Thoracic aorta (tissue), 2 donors: Measurements from ENCODE around the gene TPM3. TPM values are rescaled to one million over a fixed set of nuclear protein-coding genes. Genes with fewer than 3 reads are reported as not detected.

ENCODE experiments used
- ATAC-seq: fragments of 150-250 bp; one replicate; pipeline ENCODE4 v1.8.0; 2017; ENCODE audit warnings: low read depth; ENCODE audit not compliant: insufficient number of reproducible peaks, low FRiP score
- DNase-seq: peaks from one replicate; pipeline ENCODE4 v3.0.0-alpha.2; 2020; ENCODE audit warnings: low spot score
- H3K27ac ChIP-seq, 2 donors: fragments of 200-600 bp; sonication (generic); 1 replicate in 1 of 2; 2 replicates in 1 of 2; pipeline ENCODE4 v1.5.1; 2016; ENCODE audit warnings: mild to moderate bottlenecking in 2 of 2, moderate library complexity in 2 of 2
- H3K27me3 ChIP-seq: fragments of 200-600 bp; sonication (generic); replicated peaks from 2 replicates; pipeline ENCODE4 v1.6.0; 2016; ENCODE audit warnings: mild to moderate bottlenecking; ENCODE audit not compliant: insufficient read depth
- H3K36me3 ChIP-seq: fragments of 200-600 bp; sonication (generic); one replicate; pipeline ENCODE4 v1.5.1; 2016
- H3K4me1 ChIP-seq, 2 donors: fragments of 200-600 bp; sonication (generic); 1 replicate in 1 of 2; 2 replicates in 1 of 2; pipeline versions ENCODE4 v1.5.1 to v1.6.0; 2016; ENCODE audit warnings: low read depth in 2 of 2, mild to moderate bottlenecking in 1 of 2; ENCODE audit not compliant: control insufficient read depth in 1 of 2
- H3K4me3 ChIP-seq: fragments of 200-600 bp; sonication (generic); 2 replicates; pipeline ENCODE4 v1.5.1; 2016; ENCODE audit warnings: mild to moderate bottlenecking
- H3K9me3 ChIP-seq: fragments of 200-600 bp; sonication (generic); 2 replicates; pipeline ENCODE4 v1.5.1; 2016
- CTCF ChIP-seq: fragments of 200-600 bp; sonication (generic); IDR thresholded peaks from one replicate; pipeline ENCODE4 v1.5.1; 2019; ENCODE audit warnings: antibody characterized with exemption
- total RNA-seq, 2 donors: library from RNA; depleted of rRNA; stranded (reverse); fragments of >200 nt; gene quantifications; one replicate each; pipeline versions ENCODE4 v1.1.0 to v1.2.3, GENCODE V29; 2016

The TPM3 gene
- total RNA-seq, 2 donors from 2014 or later = 146 to 331 TPM

- peaks cover 24 to 57% of the 10 kb centered on the region in 2 donors for H3K4me1 ChIP-seq
- ATAC-seq (no peak), DNase-seq (no peak)
- peaks cover 20% of the 10 kb centered on the region for H3K36me3 ChIP-seq
- no peaks in the 10 kb centered on the region for H3K9me3 ChIP-seq
- H3K4me3 ChIP-seq = peak overlapping the region; percentile 97
- H3K27me3 ChIP-seq = no peaks in the 10 kb centered on the region
- TF ChIP-seq CTCF = no peak
- H3K27ac ChIP-seq = peak overlapping the region; percentile 89 to 97
Observed at GRCh38 chr1:154222518-154222917, 30.6 kb upstream of the TPM3 start.

- Histone ChIP-seq H3K36me3 (peaks cover 14% of the 10 kb centered on the region), H3K4me3 (peak overlapping the region; percentile 97), H3K27me3 (no peaks in the 10 kb centered on the region), H3K4me1 (peaks cover 24 to 62% of the 10 kb centered on the region in 2 donors), H3K9me3 (no peaks in the 10 kb centered on the region), H3K27ac (peak overlapping the region; percentile 89 to 97)
- TF ChIP-seq CTCF = no peak
- DNase-seq = peak; percentile 4
- peak; percentile 23 for ATAC-seq
Observed at GRCh38 chr1:154221278-154222001, 29.5 kb upstream of the TPM3 start.

GRCh38 chr1:154220970-154221277 lies 29.0 kb upstream of the TPM3 start:
- no peaks in the 10 kb centered on the region for H3K9me3 ChIP-seq
- H3K4me1 ChIP-seq = peaks cover 24 to 62% of the 10 kb centered on the region in 2 donors
- no peak for TF ChIP-seq CTCF
- H3K4me3 ChIP-seq = peak overlapping the region; percentile 97
- DNase-seq = no peak
- no peak for ATAC-seq
- peaks cover 14% of the 10 kb centered on the region for H3K36me3 ChIP-seq
- peak overlapping the region; percentile 89 to 97 for H3K27ac ChIP-seq
- no peaks in the 10 kb centered on the region for H3K27me3 ChIP-seq

- Histone ChIP-seq H3K4me3 (peak within 1 kb of the TSS; percentile 97), H3K9me3 (no peaks in the 10 kb centered on the region), H3K27me3 (no peaks in the 10 kb centered on the region), H3K4me1 (peaks cover 24 to 62% of the 10 kb centered on the region in 2 donors), H3K36me3 (peaks cover 10% of the 10 kb centered on the region), H3K27ac (peak within 1 kb of the TSS; percentile 97 to 99)
- DNase-seq (peak; percentile 95), ATAC-seq (peak; percentile 95)
- no peak for TF ChIP-seq CTCF
Observed at GRCh38 chr1:154220071-154220969, 28.4 kb upstream of the TPM3 start, which contains the start of gene UBAP2L. UBAP2L (plus strand) TSS chr1:154220955; CDS start chr1:154225124, 4,169 bp downstream.

- no peak for TF ChIP-seq CTCF
- H3K9me3 ChIP-seq = no peaks in the 10 kb centered on the region
- peak overlapping the region; percentile 97 for H3K4me3 ChIP-seq
- H3K27me3 ChIP-seq = no peaks in the 10 kb centered on the region
- H3K4me1 ChIP-seq = peaks cover 24 to 55% of the 10 kb centered on the region in 2 donors
- no peak for DNase-seq
- H3K36me3 ChIP-seq = peaks cover 10% of the 10 kb centered on the region
- peak overlapping the region; percentile 97 to 99 for H3K27ac ChIP-seq
- ATAC-seq = no peak
Observed at GRCh38 chr1:154219541-154219940, 27.6 kb upstream of the TPM3 start.
